IMR-90 (cell line): ENCODE measurements around the gene ETS1. TPM values are rescaled to one million over a fixed set of nuclear protein-coding genes. Genes with fewer than 3 reads are reported as not detected.

Source experiments
- BHLHE40 ChIP-seq: fragments of 150-350 bp; IDR thresholded peaks from 2 replicates; pipeline ENCODE4 v1.6.1; 2016; ENCODE audit warnings: mild to moderate bottlenecking, low read depth, low read length
- NFE2L2 ChIP-seq: fragments of 150-350 bp; IDR thresholded peaks from 2 replicates; pipeline ENCODE4 v1.6.1; 2016; ENCODE audit warnings: low read depth, mild to moderate bottlenecking, low read length
- RCOR1 ChIP-seq: IDR thresholded peaks from 2 replicates; pipeline ENCODE4 v1.6.1; 2012; ENCODE audit warnings: mild to moderate bottlenecking, low read length, improper control_type of control experiment; ENCODE audit not compliant: insufficient replicate concordance
- polyA plus RNA-seq, 3 experiments: library from polyadenylated mRNA; depleted of rRNA; stranded (reverse); fragments of >200 nt; gene quantifications; 2 replicates each; pipeline ENCODE4 v1.2.3, GENCODE V29; 2012; ENCODE audit warnings: low replicate concordance in 1 of 3
- total RNA-seq: library from RNA; depleted of rRNA; stranded (reverse); fragments of >200 nt; gene quantifications from 2 replicates; pipeline ENCODE4 v1.2.3, GENCODE V29; 2012

The ETS1 gene
- total and polyA plus RNA-seq, 2 of the 4 experiments (the other 2 are of a cell fraction): 41.2 to 56.3 TPM

GRCh38 chr11:128520888-128521681 is 66.3 kb downstream of the ETS1 start (continued):
- TF ChIP-seq RCOR1 (no peak), NFE2L2 (no peak), BHLHE40 (no peak)
